Inflammatory macrophage (primary cell): ENCODE measurements around the gene SLC40A1.

Experiments used
- DNase-seq, 2 donors: peaks; one replicate each; pipeline ENCODE4 v3.0.0-alpha.2; 2020 to 2022

The SLC40A1 gene

DNA sequence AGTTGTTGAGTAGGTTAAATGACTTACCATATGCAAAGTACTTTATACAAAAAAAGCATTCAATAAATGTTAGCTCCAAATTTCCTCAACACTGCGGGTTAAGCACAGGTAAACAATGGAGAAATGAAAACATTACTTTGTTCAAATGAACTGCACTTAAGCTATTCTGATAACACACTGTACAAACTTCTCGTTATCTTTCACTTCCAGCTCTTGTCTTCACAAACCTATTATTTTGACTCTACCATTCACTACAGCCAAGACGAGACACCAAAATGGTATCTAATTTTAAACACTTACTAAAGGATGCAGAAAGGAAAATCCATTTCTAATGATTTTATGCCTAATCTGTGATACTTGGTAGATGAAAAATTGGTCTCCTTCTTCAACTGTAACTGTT lies 43.8 kb downstream of the SLC40A1 start:
- DNase-seq = no peak

GRCh38 chr2:189534854-189535832 lies 45.4 kb downstream of the SLC40A1 start:
- no peak for DNase-seq

DNA sequence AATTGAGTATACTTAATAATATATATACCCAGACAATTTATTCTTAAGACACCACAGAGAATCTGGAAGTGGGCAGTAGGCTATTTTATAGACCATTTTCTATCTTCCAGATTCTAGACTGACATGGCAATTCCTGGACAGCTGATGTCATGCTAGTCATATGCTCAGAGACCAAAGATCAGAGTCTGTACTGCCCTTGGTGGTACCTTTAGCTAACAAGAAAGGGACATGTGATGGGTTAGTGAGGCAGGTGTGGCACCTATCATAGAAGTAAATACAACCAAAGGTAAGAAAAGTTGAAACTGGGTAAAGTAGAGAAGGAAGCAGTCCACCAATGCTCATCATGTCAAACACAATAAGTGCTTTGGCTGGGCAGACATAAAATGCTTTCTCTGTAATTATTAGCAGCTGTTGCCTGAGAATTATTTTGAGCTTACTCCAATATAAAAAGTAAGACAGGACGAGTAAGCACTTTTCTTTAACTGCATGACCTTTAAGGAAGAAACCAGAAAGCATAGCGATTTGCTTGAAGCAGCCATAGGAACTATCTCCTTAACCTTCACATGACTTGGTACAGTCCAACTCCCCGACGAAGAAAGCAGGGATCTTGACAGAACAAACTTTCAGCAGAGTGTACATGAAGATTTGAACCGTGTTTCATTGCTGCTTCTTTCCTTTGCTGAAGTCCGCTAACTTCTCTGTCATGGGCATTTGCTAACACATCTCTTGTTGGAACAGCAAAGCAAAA lies 47.1 kb downstream of the SLC40A1 start:
- no peak for DNase-seq

GRCh38 chr2:189530965-189531637 lies 49.5 kb downstream of the SLC40A1 start:
- peak; percentile 36 to 63 for DNase-seq

GRCh38 chr2:189528617-189529016 lies 52.0 kb downstream of the SLC40A1 start:
- no peak for DNase-seq

DNA sequence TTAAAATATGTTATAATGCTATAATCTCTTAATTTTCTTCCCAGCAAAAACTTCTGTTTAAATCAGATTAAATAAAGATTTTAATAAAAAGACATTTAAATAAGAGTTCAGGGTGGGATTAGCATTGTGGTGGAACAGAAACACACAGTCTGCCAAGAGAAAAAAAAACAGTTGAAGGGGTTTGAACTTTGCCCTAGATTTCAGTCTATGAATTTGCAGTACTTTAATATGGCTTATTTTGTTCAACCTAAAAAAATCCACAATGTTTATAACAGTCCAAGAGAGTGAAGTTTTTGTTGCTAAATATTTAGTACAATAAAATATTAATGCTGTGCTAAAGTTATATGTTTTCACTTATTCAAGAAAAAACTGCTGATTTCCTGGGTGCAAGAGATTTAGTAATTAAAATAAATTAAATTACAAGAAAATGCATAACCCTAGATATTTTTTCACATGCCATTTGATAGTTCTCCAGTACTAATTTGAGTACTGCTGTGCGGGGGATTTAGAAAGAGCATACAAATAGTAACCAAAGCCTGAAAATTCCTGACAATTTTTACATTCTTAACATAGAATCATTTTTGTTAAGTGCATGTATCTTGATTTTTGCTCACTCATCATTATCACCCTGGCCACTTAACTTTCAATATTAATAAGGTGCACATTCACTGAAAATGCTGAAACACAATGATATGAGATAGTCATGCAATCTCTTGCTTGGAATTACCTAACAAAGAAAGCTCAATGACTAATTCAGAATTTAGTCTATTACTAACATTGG lies 52.6 kb downstream of the SLC40A1 start:
- DNase-seq = no peak

GRCh38 chr2:189527041-189527750 lies 53.4 kb downstream of the SLC40A1 start:
- DNase-seq = no peak

DNA sequence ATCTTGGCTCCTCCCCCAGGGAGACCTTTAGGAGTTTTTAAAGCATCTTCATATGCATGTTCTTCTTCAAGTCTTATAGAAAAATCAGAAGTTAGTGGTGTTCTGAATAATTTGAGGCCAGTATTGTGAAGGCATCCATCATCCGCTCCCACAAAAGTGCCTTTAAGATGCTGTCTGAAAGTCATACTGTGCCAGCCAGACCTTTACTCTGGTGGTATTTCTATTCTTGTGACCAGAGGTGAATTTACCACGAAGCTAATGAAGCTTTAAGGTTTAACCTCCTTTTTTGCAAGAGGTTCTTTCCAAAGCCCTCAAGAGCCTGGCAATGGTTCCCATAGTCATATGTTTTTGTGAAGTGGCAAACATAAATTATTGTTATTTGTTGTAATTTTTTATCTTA lies 54.3 kb downstream of the SLC40A1 start:
- no peak for DNase-seq

DNA sequence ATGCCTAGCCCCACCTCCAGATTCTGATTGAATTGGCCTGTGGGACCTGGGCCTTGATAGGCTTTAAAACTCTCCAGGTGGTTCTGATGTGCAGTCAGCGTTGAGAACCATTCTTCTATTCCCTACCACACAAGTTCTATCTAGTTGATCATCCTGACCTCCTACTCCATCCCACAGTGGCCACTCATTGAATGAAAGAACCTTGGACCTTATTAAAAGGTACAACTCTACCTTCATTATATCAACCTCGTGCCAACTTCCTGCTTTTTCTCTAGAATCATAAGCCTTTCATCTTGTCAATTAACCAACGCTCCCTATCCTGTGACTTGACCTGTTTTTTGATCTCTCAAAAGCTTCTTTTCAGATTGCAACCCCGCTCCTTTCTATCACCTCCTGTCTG lies 55.8 kb downstream of the SLC40A1 start:
- DNase-seq = no peak

DNA sequence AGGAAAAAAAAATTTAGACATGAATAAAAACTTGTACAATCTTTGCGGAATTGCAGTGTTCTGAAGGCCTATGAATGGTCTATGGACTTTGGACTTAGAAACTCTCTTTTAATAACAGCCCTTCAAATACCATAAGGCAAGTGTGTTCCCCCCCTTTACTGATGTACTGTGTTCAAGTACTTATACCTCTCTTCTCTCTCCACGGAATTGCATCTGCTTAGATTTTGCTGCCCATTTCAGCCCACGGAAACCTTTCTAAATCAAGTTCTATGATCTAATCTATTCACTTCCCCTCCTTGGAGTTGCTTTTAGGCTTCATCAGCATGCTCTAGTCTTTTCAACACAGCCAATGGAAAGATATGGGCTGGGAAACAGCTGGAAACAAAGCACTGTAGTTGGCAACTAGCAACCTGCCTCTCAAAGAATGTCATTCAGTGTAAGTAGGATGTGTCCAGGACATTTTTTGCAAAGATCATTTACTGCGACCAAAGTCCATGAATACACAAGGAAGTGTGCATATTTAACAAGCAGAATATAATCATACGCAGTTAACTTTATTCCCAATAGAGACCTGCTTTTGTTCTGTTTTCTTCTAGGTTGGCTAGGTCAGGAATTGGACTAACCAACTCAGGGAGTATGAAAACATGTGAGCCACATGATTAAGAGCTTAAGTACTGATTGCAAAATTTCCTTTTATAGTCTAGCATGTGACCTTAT lies 58.0 kb downstream of the SLC40A1 start:
- DNase-seq = peak; percentile 53 to 54

DNA sequence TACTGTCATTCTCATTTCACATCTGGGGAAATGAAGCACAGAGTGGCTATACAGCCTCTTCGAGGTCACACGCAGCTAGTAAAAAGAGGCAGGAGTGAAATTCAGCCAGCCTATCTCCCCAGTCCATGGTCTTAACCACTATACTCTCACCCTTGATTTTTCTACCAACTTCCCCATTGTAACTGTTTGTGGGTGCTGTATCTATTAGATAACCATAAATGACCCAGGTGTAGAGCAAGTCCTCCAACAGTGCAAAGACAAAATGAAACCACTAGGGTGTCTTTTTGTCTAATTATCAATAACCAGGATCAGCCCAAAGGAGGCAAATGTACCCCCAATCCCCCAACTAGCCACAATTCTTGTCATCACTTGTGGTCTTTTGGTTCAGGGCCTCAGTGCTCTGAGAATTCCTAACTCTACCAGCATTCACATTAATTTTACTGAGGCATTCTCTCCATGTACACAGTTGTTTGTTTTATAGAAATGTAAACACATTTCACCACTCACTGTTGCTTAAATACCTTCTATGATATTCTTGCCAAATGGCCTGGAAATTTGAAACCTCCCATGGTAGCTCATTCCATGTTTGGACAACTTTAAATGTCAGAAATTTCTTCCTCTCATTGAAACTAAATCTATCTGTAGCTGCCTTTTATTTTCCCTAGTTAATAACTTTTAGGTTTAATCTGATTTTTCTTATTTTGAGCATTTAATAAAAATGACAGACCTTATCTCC lies 58.7 kb downstream of the SLC40A1 start:
- no peak for DNase-seq

DNA sequence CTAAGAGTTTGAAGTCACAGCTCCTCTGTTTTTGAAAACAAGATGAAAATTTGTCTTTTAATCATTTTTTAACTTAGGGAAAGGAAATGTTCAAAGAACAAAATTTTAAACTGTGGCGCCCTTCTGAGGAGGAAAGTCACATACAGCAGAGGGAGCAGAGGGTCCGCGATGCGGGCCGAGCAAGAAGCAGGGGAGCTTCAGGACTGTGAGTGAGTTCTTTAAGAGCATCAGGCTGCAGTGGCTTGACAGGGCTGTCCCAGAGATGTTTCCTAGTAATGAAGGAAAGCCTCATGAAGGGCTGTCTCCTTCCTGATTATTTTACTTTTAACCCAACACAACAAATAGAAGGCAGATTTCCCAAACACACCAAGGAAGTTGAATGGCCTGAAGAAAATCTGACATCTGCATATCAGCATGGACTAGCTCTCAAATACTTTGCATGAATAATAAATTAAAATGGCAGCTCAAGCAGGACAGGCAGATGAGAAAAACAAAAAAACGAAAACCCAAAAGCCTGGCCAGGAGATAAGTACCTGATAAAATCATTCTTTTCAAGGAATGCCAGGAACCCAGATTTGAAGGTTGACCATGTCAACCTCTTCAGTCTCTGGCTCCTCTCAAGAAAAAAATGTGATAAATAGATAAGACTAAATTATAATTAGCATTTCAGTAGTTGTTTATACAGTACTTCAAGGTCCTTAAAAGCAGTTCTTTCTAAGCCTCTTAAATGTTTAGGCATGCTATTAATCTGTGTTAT lies 60.8 kb downstream of the SLC40A1 start:
- no peak for DNase-seq

GRCh38 chr2:189517847-189518535 lies 62.6 kb downstream of the SLC40A1 start:
- peak; percentile 55 for DNase-seq

DNA sequence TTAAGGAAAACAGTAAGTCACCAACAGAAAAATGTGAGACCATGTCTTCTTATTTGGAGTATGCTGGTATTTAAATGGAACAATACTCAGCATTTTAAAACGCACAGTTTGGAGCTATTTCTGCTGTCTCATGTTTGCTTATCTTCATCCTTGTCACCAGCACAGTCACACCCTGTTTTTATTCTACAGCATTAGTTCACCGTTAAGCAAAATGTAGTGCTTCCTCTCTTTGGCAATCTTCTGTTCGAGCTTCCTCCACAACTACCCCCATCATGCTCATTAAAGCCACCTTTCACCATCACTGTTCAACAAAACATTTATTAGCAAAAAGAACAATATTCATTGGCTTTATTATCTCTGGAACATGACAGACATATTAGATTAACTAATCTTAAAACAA lies 64.0 kb downstream of the SLC40A1 start:
- peak; percentile 46 to 70 for DNase-seq

DNA sequence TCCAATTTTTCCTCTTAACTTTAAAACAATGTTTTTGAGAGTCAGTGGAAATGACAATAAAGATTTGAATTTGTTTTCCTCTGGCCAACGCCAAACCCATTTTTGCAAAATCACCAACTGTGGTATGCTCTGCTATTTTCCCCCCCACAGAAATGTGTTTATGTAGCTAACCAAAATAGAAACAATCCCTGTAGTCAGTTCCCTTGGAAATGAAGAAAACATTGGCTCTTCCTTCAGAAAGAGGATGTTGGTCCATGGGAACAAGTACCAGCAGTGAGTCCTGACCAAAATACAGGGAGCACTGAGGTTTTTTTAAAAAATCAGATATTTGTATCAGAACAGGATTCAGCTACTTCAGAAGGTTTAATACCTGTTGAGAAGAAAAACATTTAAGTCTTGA lies 65.3 kb downstream of the SLC40A1 start:
- DNase-seq = peak; percentile 23 to 44

- DNase-seq = peak; percentile 63 to 84
Measured at GRCh38 chr2:189514104-189514503, 66.5 kb downstream of the SLC40A1 start.

GRCh38 chr2:189512879-189513278 lies 67.7 kb downstream of the SLC40A1 start:
- no peak for DNase-seq

DNA sequence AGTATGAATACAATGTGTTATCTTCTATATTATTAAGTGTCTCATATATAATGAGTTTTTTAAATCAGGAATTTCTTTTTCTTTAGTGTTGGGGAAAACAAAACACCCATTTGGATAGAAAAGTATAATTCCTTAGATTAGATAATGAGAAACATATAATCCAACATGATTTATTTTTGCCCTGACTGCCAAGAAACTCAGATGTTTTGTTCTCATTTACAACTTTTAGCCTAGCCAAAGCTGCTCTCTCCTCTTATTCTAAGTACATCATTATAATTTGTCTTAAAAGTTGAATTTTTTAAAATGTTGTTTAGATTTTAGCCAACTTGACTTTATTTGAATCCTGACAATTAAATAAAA lies 68.6 kb downstream of the SLC40A1 start:
- no peak for DNase-seq
